AG10803 (cell line): ENCODE results near the gene LSP1.

ENCODE experiments used
- DNase-seq: peaks from one replicate; pipeline ENCODE4 v3.0.0; 2010; ENCODE audit warnings: low read depth
- H3K4me3 ChIP-seq: 2 replicates; pipeline ENCODE4 v1.5.1; 2011; ENCODE audit warnings: mild to moderate bottlenecking, low read length, control low read depth
- CTCF ChIP-seq: conservative IDR thresholded peaks from 2 replicates; pipeline ENCODE4 v1.5.1; 2011; ENCODE audit warnings: mild to moderate bottlenecking, low read length, control low read depth, inconsistent platforms

The LSP1 gene

DNA sequence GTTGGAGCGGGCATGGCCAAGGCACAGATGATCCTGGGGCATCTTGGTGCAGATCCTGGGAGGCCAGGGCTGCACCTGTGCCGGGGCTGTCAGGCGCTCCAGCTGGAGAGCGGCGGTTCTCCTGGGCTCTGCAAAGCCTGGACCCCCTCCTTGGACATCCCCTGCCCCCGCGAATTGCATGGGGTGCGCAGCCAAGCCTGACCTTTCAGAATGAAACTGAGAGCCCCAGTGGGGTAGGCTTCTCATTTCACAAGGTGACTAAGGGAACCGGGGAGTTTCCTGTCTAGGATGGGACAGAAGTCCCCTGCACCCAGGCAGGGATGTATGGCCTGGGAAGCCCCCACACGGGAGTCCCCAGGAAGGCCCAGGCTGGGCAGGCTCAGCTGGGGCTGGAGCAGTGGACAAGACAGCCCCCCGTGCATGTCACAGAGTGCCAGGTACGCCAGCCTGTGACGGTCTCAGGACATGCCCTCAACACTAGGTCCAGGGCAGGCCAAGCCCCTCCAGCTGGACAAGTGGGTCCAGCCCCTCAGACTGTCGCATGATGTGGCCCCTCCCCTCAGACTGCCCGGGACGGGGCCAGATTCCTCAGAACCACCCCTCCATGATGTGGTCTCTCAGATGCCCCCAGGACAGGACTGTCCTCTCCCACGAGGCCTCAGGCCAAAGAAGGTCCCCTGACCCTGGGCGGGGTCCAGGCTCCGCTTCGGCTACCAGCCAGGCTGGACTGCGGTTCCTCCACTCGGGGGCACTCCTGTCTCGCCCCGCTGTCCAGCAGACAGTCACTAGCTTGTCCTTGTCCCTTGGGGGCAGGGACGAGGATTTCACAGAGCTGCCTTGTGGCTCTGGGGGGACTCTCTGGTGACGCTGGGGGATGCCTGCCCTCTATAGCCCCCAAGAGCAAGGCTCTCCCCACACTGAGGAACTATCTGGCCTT, 2.3 kb downstream of the LSP1 start:
- H3K4me3 ChIP-seq: no peak overlapping the region
- no peak for DNase-seq
- no peak for TF ChIP-seq CTCF

DNA sequence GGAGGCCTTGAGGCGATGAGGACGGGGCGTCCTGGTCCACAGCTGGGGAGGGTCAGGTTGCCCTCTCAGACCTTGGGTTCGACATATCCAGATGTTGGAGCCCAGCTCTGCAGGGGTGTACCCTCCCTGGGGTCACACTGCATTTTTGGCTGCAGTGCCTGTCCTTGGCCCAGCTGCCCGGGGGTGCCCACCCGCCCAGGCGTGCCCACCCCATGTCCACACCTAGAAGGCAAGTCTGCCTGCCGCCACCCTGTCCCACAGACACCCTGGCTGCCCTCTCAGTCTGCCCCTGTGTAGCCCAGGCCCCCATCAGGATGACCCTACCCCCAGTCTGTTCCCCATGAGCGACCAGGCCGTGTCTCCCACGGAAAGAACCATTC, 3.0 kb downstream of the LSP1 start:
- no peak overlapping the region for H3K4me3 ChIP-seq
- no peak for TF ChIP-seq CTCF
- no peak for DNase-seq

DNA sequence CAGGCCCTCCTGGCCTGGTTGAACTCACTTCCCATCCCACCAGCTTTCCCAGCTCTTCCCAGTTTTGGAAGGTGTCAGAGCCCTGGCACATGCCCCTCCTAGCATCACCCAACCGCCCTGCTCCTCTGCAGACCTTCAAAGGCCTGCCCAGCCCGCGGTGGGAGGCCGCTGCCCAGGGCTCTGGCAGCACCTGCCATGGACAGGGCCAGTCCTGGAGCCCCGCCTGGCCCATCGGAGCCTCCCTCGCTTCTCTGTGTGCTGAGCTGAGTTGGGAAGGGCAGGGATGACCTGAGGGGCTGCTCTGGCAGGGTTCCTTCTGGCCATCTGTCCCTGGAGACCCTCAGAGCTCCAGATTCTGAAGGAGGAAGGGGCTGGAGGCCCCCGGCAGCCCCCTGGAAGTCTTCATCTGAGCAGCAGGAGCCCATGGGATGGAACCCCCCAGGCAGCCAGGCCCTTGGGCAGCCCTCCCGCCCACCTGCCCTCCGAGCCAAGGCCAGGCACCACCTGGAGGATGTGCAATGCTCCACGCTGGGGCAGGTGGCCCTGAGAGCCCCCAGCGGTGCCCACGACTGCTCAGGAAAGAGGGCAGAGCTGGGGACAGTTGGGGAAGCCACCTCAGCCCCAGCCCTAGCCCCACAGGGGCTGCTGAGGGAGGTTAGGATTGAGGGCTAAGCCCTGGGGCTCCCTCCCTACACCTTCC, 3.6 kb downstream of the LSP1 start:
- H3K4me3 ChIP-seq: no peak overlapping the region
- no peak for TF ChIP-seq CTCF
- DNase-seq: no peak

- no peak overlapping the region for H3K4me3 ChIP-seq
- TF ChIP-seq CTCF: no peak
- DNase-seq: no peak
These were observed 4.2 kb downstream of the LSP1 start for GRCh38 chr11:1857064-1857463.

DNA sequence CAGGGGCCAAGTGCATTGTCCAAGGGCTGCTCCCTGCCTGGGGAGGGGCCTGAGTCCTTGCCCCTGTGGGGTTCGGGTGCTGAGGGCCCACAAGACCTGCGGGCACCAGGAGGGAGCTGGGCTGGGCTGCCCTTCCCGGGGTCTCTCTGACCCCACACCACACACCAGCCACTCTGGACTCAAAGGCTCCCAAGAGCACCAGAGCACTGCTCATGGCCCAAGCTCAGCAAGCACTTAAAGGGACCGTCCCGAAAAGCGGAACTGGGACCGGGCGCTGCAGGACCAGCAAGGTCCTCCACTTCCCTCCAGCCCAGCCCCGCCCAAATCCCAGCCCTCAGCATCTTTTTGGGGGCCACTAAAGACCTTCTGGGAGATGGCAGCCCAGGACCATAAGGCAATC, 5.3 kb downstream of the LSP1 start:
- no peak overlapping the region for H3K4me3 ChIP-seq
- no peak for TF ChIP-seq CTCF
- no peak for DNase-seq

- no peak for TF ChIP-seq CTCF
- H3K4me3 ChIP-seq: no peak overlapping the region
- DNase-seq: no peak
These were observed 5.7 kb downstream of the LSP1 start for GRCh38 chr11:1858576-1858975.

DNA sequence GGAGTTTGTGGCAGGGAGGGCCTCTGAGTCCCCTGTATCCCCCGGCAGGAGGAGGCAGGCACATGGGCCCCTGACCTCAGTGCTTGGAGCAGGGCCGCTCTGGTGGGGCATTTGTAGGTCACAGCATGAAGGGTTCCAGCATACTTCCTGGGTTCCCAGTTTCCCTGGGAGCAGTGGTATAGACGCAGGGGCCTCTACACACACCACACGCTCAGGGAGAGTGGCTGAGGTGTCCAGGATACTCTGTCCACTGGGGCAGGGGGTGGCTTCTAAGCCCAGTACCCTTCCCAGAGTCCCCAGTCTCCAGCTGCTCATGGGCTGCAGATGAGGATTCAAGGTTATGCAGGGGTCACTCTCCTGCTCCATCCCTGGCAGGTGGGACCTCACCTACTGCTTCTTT, 6.1 kb downstream of the LSP1 start:
- DNase-seq: no peak
- TF ChIP-seq CTCF: no peak
- no peak overlapping the region for H3K4me3 ChIP-seq
